Prostate gland (tissue), 2 donors: Measurements from ENCODE around the gene GRK1. TPM values are rescaled to one million over a fixed set of nuclear protein-coding genes. Genes with fewer than 3 reads are reported as not detected.

Source experiments
- DNase-seq: peaks from one replicate; pipeline ENCODE4 v3.0.0-alpha.2; 2019; ENCODE audit warnings: low spot score
- H3K27ac ChIP-seq, 2 donors: fragments of 200-600 bp; sonication (generic); 2 replicates each; pipeline ENCODE4 v1.5.1; 2017 to 2019
- H3K27me3 ChIP-seq: fragments of 200-600 bp; sonication (generic); replicated peaks from 2 replicates; pipeline ENCODE4 v1.5.1; 2019; ENCODE audit not compliant: insufficient read depth
- H3K36me3 ChIP-seq, 2 donors: fragments of 200-600 bp; sonication (generic); 1 replicate in 1 of 2; 2 replicates in 1 of 2; pipeline versions ENCODE4 v1.5.1 to v1.8.1; 2017 to 2019
- H3K4me1 ChIP-seq: fragments of 200-600 bp; sonication (generic); replicated peaks from 2 replicates; pipeline ENCODE4 v1.5.1; 2019
- H3K4me3 ChIP-seq, 2 donors: fragments of 200-600 bp; sonication (generic); 2 replicates each; pipeline ENCODE4 v1.5.1; 2017 to 2019
- H3K9me3 ChIP-seq: fragments of 200-600 bp; sonication (generic); 2 replicates; pipeline ENCODE4 v1.5.1; 2017
- POLR2A ChIP-seq: fragments of 450-650 bp; IDR thresholded peaks from one replicate; pipeline ENCODE4 v1.6.1; 2016; ENCODE audit warnings: antibody characterized with exemption, mild to moderate bottlenecking
- POLR2AphosphoS5 ChIP-seq: sonication (generic); formaldehyde crosslinking; IDR thresholded peaks from one replicate; pipeline ENCODE4 v1.6.1; 2017; ENCODE audit warnings: antibody characterized with exemption
- WGBS: methylation state at CpG from one replicate; pipeline ENCODE4 v1.1.5; 2018; 5-methylcytosine and 5-hydroxymethylcytosine counted together
- intact Hi-C: fragments of 100-400 bp; cut with DNase I; formaldehyde crosslinking; loops from one replicate; pipeline ENCODE4 v1.14.2; 2022
- total RNA-seq, 2 donors: library from RNA; depleted of rRNA; stranded (reverse); fragments of >200 nt; gene quantifications; one replicate each; pipeline ENCODE4 v1.1.0, GENCODE V29; 2016
- TF ChIP-seq, protein P1 (sequence below), 4 experiments: fragments of 200-600 bp in 2 of 4; fragments of 450-650 bp in 2 of 4; sonication (generic) in 2 of 4; IDR thresholded peaks; 1 replicate in 3 of 4; 2 replicates in 1 of 4; pipeline ENCODE4 v1.5.1; 2016 to 2019; ENCODE audit warnings: antibody characterized with exemption in 4 of 4, mild to moderate bottlenecking in 2 of 4, moderate library complexity in 2 of 4

Gene GRK1
- total RNA-seq, 2 donors from 2014 or later: 0.23 TPM; not detected in 1

DNA sequence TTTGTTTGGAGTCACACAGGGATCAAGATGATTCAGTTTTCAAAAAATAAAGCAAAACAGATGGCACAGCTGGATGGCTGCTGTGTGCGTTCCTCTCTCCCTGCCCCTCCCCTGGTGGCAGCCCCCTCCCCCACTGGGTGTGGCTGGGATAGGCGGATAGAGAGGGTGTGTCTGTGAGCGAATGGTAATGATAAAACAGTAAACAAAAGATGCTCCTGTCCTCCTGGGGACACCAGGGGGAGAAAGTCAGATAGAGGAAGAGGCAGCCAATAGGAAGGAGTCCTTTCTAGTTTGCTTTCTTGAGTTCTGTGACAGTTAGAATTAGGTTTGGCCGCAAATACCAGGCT, 98.5 kb downstream of the GRK1 start:
- Histone ChIP-seq H3K4me1 (no peaks in the 10 kb centered on the region), H3K36me3 (no peaks in the 10 kb centered on the region), H3K27ac (no peak overlapping the region), H3K9me3 (no peaks in the 10 kb centered on the region), H3K27me3 (no peaks in the 10 kb centered on the region), H3K4me3 (no peak overlapping the region)
- intact Hi-C loops: no loop called here
- no peak for TF ChIP-seq POLR2A
- TF ChIP-seq, protein P1, sequence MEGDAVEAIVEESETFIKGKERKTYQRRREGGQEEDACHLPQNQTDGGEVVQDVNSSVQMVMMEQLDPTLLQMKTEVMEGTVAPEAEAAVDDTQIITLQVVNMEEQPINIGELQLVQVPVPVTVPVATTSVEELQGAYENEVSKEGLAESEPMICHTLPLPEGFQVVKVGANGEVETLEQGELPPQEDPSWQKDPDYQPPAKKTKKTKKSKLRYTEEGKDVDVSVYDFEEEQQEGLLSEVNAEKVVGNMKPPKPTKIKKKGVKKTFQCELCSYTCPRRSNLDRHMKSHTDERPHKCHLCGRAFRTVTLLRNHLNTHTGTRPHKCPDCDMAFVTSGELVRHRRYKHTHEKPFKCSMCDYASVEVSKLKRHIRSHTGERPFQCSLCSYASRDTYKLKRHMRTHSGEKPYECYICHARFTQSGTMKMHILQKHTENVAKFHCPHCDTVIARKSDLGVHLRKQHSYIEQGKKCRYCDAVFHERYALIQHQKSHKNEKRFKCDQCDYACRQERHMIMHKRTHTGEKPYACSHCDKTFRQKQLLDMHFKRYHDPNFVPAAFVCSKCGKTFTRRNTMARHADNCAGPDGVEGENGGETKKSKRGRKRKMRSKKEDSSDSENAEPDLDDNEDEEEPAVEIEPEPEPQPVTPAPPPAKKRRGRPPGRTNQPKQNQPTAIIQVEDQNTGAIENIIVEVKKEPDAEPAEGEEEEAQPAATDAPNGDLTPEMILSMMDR (IDR thresholded peaks at IDR 0.05): no peak
- no peak for TF ChIP-seq POLR2AphosphoS5
- WGBS: 67% methylated on average over 4 of the region's 4 CpGs
- DNase-seq: no peak

GRCh38 chr13:113766035-113766800, 99.2 kb downstream of the GRK1 start:
- no peaks in the 10 kb centered on the region for H3K36me3 ChIP-seq
- no peak overlapping the region for H3K27ac ChIP-seq
- no peaks in the 10 kb centered on the region for H3K4me1 ChIP-seq
- 81% methylated on average over 30 of the region's 30 CpGs for WGBS
- DNase-seq: no peak
- intact Hi-C loops: no loop called here
- H3K4me3 ChIP-seq: no peak overlapping the region
- TF ChIP-seq POLR2A (no peak), POLR2AphosphoS5 (no peak)
- TF ChIP-seq, protein P1 (IDR thresholded peaks at IDR 0.05): no peak
- H3K9me3 ChIP-seq: no peaks in the 10 kb centered on the region
- H3K27me3 ChIP-seq: no peaks in the 10 kb centered on the region

DNA sequence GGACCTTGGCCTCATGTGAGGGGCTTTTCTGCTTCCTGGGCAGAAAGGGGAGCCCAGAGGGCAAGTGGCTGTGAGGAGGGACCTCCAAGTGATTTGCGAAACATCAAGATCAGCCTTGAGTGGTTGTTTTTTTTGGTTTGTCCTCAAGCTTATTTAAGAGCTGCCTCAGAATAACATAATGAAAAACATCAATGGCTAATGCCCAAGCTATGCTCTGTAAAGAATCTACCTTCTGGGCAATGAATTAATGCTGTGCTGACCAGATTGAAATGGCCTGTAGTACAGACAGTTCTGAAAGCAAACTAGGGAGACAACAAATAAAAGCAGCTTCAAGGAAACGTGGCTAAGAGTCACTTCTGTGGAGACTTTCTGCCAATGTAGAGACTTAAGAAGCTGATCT, 100.3 kb downstream of the GRK1 start:
- Histone ChIP-seq H3K27me3 (no peaks in the 10 kb centered on the region), H3K4me3 (no peak overlapping the region), H3K9me3 (no peaks in the 10 kb centered on the region), H3K36me3 (no peaks in the 10 kb centered on the region), H3K27ac (no peak overlapping the region), H3K4me1 (no peaks in the 10 kb centered on the region)
- intact Hi-C loops: no loop called here
- DNase-seq: no peak
- 68% methylated on average over 2 of the region's 2 CpGs for WGBS
- TF ChIP-seq, protein P1 (IDR thresholded peaks at IDR 0.05): no peak
- TF ChIP-seq POLR2A: no peak
- TF ChIP-seq POLR2AphosphoS5: no peak

GRCh38 chr13:113768018-113768905, 101.2 kb downstream of the GRK1 start:
- Histone ChIP-seq H3K36me3 (no peaks in the 10 kb centered on the region), H3K4me1 (no peaks in the 10 kb centered on the region), H3K4me3 (no peak overlapping the region), H3K9me3 (no peaks in the 10 kb centered on the region), H3K27ac (no peak overlapping the region), H3K27me3 (no peaks in the 10 kb centered on the region)
- no peak for DNase-seq
- no peak for TF ChIP-seq POLR2AphosphoS5
- TF ChIP-seq POLR2A: no peak
- TF ChIP-seq, protein P1 (IDR thresholded peaks at IDR 0.05): no peak
- intact Hi-C loops: no loop called here
- WGBS: 79% methylated on average over 28 of the region's 28 CpGs
